ENCODE data around the gene PLPPR3. TPM values are rescaled to one million over a fixed set of nuclear protein-coding genes. Genes with fewer than 3 reads are reported as not detected.

The PLPPR3 gene
- total and polyA plus RNA-seq, 4 donors, result 3.1 TPM; not detected in 3

GRCh38 chr19:788686-788982 lies 33.1 kb downstream of the PLPPR3 start (continued):
- TF ChIP-seq REST (IDR thresholded peaks at IDR 0.05) (no peak), FOXA1 (IDR thresholded peaks at IDR 0.05) (no peak), TAF1 (conservative IDR thresholded peaks at IDR 0.05) (no peak), JUND (IDR thresholded peaks at IDR 0.05) (no peak), ATF3 (IDR thresholded peaks at IDR 0.05) (no peak)

- WGBS, result 87% methylated on average over 16 of the region's 16 CpGs
- H3K4me1 ChIP-seq (ENCODE audit: control insufficient read depth in 4 of 4, insufficient read depth in 4 of 4, low read length in 3 of 4), result peaks cover 0 to 2% (median 0%) of the 10 kb centered on the region in 4 donors
Observed at GRCh38 chr19:787536-787935, 34.2 kb downstream of the PLPPR3 start.

More at GRCh38 chr19:787536-787935, 34.2 kb downstream of the PLPPR3 start:
- DNase-seq (ENCODE audit: low spot score), result no peak
- no peak overlapping the region for H3K4me3 ChIP-seq (ENCODE audit: low read depth in 1 of 3, low read length in 3 of 3)
- no peaks in the 10 kb centered on the region for H3K9me3 ChIP-seq (ENCODE audit: control insufficient read depth in 4 of 4, low read length in 3 of 4)
- H3K36me3 ChIP-seq (ENCODE audit: control insufficient read depth in 4 of 4, insufficient read depth in 3 of 4, low read depth in 1 of 4, low read length in 3 of 4), result no peaks in the 10 kb centered on the region
- no peak overlapping the region for H3K27ac ChIP-seq (ENCODE audit: low read depth in 1 of 2, low read length in 2 of 2)
- H3K27me3 ChIP-seq (ENCODE audit: control insufficient read depth in 4 of 4, insufficient read depth in 4 of 4, low read length in 3 of 4), result no peaks in the 10 kb centered on the region
- TF ChIP-seq MAX (IDR thresholded peaks at IDR 0.05) (no peak), RXRA (IDR thresholded peaks at IDR 0.05) (no peak), JUND (IDR thresholded peaks at IDR 0.05) (no peak), ATF3 (IDR thresholded peaks at IDR 0.05) (no peak), HNF4G (IDR thresholded peaks at IDR 0.05) (no peak), NR2F2 (IDR thresholded peaks at IDR 0.05) (no peak), YY1 (IDR thresholded peaks at IDR 0.05) (no peak), ZBTB33 (IDR thresholded peaks at IDR 0.05) (no peak), FOXA2 (IDR thresholded peaks at IDR 0.05) (no peak), EGR1 (IDR thresholded peaks at IDR 0.05; ENCODE audit: low read depth in 2 of 2) (no peak), RAD21 (IDR thresholded peaks at IDR 0.05) (no peak), FOXA1 (IDR thresholded peaks at IDR 0.05) (no peak), REST (IDR thresholded peaks at IDR 0.05) (no peak), GABPA (IDR thresholded peaks at IDR 0.05 in 1 of 2, conservative IDR thresholded peaks at IDR 0.05 in 1 of 2) (no peak), HNF4A (conservative IDR thresholded peaks at IDR 0.05) (no peak), CTCF (IDR thresholded peaks at IDR 0.05; ENCODE audit: low read depth, low read length, missing input control) (no peak), TAF1 (conservative IDR thresholded peaks at IDR 0.05) (no peak), SP1 (IDR thresholded peaks at IDR 0.05) (no peak)
- no peak overlapping the region for H3K9ac ChIP-seq (ENCODE audit: low read depth in 1 of 2, low read length in 2 of 2)
